Activated naive CD4-positive, alpha-beta T cell treated with Interleukin-2 at 50 U/mL for 16 hours (primary cell): ENCODE results near the gene TRAF5.

Source experiments
- DNase-seq: peaks from one replicate; pipeline ENCODE4 v3.0.0-alpha.2; 2020

TRAF5 gene

DNA sequence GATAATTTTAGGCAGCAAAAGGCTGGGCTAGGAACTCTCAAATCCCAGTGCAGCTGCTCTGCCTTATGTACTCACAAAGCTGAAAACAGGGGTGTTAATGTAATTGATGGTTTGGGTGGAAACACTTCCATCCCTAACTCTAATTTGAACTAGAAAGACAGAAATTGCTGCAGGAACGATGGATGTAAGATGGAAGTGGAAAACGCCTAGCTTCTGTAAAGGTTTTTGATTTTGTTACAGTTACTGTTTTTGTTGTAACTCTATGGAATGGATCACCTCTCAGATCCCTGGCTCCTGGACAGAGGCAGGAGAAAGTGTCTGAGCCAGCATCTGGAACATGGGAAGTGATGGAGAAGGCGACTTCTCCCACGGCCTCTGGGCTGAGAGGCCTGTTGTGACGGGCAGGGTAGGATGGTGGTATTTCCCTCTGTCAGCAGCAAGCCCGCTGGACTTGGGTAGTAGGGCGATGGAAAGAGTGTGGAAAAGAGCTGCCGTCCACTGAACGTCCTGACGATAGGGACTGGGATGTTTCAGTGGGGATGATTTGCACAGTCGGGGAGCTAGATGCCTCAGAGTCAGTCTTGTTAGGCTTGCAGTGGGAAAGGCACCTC lies 1.6 kb downstream of the TRAF5 start:
- no peak for DNase-seq

DNA sequence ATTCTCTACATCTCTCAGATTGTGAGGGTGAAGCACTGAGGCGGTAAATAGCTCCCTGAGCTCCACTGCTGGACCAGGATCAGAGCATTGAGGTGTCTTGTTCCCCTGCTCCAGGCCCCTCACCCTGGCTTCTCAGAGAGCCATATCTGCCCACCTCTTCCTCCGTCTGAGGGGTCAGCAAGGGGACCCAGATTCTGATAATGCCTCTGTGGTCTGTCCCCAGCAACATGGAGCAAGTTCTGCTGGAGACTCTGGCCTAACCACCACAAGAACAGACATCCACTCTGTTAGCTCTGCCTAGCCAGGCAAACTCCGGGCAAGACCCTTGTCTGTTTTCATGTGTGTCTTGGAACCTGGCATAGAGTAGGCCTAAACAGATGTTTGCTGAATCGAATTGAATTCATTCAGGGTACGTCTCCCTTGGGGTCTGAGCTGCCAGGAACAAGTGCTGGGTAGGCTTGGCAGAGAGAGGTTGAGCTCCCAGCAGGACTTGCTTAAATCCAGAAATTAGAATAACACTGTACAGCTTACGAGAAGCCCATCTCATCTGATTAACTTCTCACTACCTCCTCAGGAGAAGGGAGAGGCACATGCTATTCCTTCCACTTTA lies 2.3 kb downstream of the TRAF5 start:
- DNase-seq, result no peak

- DNase-seq, result no peak
These were observed 3.1 kb downstream of the TRAF5 start for GRCh38 chr1:211329764-211330201.

DNA sequence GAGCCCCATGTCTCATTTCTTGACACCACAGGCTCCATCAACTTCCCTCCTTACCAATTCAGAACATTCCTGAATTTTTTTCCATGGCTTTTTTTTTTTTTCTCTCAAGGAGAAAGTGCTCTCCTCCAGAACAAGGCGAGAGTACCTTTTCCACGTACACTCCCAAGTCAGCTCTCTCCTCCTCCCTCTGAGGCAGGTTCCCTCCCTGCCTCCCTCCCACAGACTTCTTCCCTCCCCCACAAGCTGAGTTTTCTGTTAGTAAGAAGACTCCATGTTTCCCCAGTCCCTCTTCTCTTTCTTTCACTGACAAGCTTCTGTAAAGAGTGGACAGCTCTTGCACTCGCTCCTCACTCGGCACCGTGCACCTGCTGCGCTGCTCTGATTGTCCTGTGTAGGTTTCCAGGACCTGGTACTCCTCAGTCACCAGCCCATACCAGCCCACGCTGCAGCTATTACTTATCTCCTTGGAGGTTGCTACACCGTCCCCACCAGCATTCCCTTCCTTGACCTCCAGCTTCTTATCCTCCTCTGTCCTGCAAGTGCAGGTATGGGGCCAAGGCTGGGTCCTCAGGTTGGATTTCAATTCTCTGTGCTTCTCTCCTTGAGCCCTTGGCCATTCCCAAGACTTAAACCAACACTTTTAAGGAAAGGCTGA lies 3.8 kb downstream of the TRAF5 start:
- no peak for DNase-seq

GRCh38 chr1:211331011-211331709 lies 4.5 kb downstream of the TRAF5 start:
- no peak for DNase-seq

DNA sequence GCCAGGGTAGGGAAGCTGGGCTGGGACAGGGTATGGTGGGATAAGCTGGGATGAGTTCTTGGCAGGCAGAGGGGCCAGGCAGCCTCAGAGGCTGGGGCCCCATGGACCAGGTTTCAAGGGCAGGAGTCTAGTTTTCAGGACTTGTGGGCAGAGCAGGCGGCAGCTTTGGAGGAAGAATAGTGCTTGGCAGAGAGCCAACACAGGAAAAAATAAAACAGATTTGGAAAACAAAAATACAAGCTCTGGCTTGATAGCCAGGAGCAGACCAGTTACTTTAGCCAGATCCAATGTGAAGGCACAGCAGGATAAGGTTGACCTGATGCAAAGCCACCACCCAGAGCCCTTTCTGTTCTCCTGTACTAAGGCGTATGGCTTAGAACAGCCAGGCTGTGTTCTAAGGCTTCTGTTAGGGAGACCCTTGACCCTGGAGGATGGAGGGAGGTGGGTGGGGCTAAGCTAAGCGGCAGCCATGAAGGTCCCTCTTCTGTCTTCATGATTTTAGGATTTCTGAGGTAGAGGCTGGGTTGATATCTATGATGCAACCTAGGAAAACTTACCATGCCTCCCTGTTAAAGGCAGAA lies 5.5 kb downstream of the TRAF5 start:
- no peak for DNase-seq

GRCh38 chr1:211332830-211333229 lies 6.2 kb downstream of the TRAF5 start:
- DNase-seq, result no peak

GRCh38 chr1:211333906-211334305 lies 7.3 kb downstream of the TRAF5 start:
- no peak for DNase-seq

GRCh38 chr1:211334986-211335385 lies 8.4 kb downstream of the TRAF5 start:
- no peak for DNase-seq

GRCh38 chr1:211335522-211336157 lies 9.0 kb downstream of the TRAF5 start:
- DNase-seq, result no peak

GRCh38 chr1:211336161-211336560 lies 9.5 kb downstream of the TRAF5 start:
- no peak for DNase-seq

- no peak for DNase-seq
These were observed 10.1 kb downstream of the TRAF5 start for GRCh38 chr1:211336775-211337174.

GRCh38 chr1:211337430-211338223 lies 11.0 kb downstream of the TRAF5 start:
- no peak for DNase-seq

DNA sequence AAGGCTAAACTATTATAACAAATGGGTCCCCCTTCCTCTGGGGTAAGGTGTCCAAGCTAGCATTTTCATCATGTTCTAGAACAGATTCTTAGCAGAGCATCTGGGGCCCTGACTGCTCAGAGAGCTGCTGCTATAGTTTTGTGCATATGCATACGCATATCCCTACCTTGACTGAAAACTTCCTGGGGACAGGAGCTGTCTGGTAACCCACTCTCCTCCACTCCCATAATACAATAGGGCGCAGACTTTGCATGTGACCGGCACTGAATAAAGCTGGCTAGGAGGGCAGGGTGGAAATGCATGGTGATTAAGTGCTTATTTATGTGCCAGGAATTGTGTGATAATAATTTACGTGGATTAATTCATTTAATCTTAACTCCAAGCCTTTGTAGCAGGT lies 11.6 kb downstream of the TRAF5 start:
- DNase-seq, result no peak

DNA sequence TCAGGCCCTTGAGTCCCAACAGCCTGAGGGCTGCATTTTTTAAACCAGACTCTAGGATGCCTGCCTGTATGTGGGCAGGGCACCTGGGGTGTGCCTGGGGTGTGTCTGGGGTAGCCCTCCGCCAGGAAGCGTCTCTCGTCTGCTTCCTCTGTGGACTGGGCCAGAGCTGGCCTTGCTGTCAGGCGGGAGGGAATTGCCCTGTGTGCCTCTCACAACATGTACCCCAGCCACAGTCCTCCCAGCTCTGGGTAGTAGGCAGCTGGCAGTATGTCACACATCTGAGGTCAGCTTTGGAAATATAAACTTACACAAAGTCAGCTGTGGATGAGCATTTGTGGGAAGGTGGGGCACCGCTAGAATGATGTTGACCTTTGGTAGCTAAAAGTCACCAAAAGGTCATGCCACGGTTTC lies 13.0 kb downstream of the TRAF5 start:
- no peak for DNase-seq

DNA sequence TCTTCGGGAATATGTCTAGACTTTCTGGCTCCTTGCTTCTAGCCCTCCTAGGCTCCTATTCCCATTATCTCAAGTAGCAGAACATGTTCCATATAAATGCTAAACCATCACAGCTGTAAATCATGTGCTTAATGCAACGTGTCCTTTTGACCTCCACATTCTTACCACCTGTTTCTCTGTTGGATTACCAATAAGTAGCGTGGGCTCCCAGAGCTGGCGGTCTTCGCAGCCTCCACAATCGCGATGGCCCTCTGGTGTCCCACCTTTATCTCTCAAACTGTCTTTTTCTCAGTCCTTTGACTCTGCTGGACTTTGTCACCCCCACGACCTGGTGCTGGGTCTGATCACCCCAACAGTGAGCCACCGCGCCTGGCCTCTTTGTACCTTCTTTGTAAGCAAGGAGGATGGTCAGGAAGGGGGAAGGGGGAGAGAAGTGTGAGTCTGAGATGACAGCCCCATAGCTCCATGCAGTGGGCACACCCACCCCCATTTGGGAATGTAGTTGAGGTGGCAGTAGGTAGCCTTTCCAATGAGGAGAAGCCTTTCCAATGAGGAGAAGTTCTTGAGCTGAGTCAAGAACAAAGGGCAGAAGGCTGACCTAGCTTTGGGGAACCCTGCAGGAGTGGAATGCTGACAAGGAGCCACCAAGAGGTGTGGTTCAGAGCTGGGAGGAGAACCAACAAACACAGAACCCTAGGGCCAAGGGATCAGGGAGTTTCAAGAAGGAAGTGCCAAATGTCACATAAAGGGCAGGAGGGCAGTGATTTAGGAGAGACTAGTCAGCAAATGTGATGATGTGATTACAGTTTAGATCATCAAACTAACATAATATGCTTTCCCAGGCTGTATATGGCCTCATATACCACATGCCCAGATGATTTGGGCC lies 14.2 kb downstream of the TRAF5 start:
- DNase-seq, result no peak

- no peak for DNase-seq
These were observed 15.4 kb downstream of the TRAF5 start for GRCh38 chr1:211341999-211342398.

DNA sequence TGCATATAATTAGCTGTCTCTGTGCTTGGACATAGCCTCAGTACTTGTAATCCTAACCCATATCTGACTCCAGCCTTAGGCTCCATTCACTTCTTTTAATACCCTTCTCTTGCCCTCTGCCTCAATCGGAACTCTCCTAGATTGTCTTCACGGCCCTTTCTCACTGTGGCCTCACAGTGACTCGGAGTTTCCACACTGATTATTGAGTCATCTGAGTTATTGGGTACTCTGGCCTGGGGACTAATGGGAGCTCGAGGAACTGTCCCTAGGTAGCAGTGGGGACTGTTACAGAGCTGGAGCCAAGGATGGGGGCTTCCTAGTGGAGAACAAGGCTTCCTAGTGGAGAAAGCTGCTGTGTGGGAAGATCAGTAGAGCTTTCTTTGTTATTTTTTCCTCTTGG lies 17.0 kb downstream of the TRAF5 start:
- no peak for DNase-seq

DNA sequence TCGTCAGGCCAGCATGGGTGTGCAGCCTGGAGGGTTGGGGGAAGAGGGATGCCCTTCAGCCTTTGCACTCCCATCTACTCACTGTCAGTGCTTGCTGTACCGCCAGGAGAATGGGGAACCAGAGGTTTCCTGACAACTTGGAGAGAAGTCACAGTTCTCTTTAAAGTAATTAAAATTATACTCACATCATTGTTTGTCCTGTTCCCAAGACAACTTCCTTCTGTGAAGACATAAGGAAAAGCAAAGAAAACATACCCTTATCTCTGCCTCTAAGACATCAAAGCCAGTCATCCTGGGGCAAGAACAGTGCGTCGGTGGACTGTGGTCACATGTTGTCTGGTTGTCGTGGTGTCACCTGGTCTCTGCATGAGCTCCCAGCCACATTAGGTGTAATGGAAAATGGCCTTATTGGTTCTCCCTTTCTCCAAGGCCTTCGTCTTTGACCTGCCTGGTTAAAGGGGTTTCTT lies 17.6 kb downstream of the TRAF5 start:
- no peak for DNase-seq

GRCh38 chr1:211345719-211346118 lies 19.1 kb downstream of the TRAF5 start:
- DNase-seq, result no peak
